Measurements from ENCODE around the gene XYLT1. TPM values are rescaled to one million over a fixed set of nuclear protein-coding genes. Genes with fewer than 3 reads are reported as not detected.

The XYLT1 gene
- total RNA-seq, 1 experiment from 2014 or later = 1.7 TPM

DNA sequence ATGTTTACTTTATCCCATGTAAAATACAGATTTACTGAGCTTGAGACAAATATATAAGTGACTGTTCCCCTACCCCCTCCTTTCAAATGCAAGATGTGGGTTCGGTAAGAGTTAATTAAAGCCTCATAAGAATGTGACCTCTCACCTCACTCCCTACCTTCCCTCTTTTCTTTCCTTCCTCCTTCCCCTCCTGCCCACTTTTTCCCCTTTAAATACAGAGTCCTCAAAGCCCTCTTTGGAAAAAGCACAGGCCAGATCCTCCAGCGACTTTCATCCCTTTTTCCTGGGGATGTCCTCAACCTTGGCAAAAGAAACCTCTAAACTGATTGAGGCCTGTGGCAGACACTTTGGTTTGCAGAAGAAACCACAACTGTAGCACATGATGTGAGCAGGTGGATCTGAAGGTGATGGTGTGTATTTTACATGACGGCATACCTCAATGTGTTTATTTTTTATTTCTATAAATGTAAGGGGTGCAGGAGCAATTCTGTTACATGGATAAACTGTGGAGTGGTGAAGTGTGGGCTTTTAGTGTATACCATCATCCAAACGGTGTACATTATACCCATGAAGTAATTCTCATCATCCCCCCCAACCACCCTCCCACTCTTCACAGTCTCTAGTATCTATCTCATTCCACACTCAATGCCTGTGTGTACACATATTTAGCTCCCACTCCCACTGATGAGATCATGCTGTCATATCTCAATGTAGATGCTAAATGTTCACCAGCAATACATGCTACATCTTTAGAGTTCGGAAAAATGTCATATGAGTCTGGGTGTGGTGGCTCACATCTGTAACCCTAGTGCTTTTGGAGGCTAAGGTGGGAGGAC lies 77.7 kb downstream of the XYLT1 start:
- no peaks in the 10 kb centered on the region for H3K4me1 ChIP-seq (replicated peaks; ENCODE audit: insufficient read depth)
- H3F3A ChIP-seq (ENCODE audit: insufficient read depth, low read depth) = no peaks in the 10 kb centered on the region
- no peaks in the 10 kb centered on the region for H3K9me2 ChIP-seq (ENCODE audit: insufficient read depth)
- no peaks in the 10 kb centered on the region for H3K36me3 ChIP-seq (ENCODE audit: low read depth)
- no peak overlapping the region for H3K4me2 ChIP-seq
- no peaks in the 10 kb centered on the region for H3K79me2 ChIP-seq (ENCODE audit: low read depth)
- no peak overlapping the region for H3K27ac ChIP-seq
- no peak overlapping the region for H3K4me3 ChIP-seq
- POLR2A ChIA-PET (ENCODE audit: unreplicated experiment) = no interaction called here
- H2AFZ ChIP-seq = no peak overlapping the region
- no peaks in the 10 kb centered on the region for H4K20me1 ChIP-seq (ENCODE audit: insufficient read depth)
- no TSS peak for BruUV-seq (replicated peaks)
- H3K9me3 ChIP-seq (ENCODE audit: insufficient read depth, low read depth) = no peaks in the 10 kb centered on the region
- DNase-seq = no peak
- TF ChIP-seq EZH2 (IDR thresholded peaks at IDR 0.05; ENCODE audit: low read depth) = no peak
- no peak for TF ChIP-seq CTCF (conservative IDR thresholded peaks at IDR 0.05)
- intact Hi-C loops (cut with micrococcal nuclease; ENCODE audit: unreplicated experiment) = no loop called here
- H3K27me3 ChIP-seq (ENCODE audit: insufficient read depth, low read depth) = peaks cover 20% of the 10 kb centered on the region; the same call in 1 of the 2 replicates
- CTCF ChIA-PET = no interaction called here

DNA sequence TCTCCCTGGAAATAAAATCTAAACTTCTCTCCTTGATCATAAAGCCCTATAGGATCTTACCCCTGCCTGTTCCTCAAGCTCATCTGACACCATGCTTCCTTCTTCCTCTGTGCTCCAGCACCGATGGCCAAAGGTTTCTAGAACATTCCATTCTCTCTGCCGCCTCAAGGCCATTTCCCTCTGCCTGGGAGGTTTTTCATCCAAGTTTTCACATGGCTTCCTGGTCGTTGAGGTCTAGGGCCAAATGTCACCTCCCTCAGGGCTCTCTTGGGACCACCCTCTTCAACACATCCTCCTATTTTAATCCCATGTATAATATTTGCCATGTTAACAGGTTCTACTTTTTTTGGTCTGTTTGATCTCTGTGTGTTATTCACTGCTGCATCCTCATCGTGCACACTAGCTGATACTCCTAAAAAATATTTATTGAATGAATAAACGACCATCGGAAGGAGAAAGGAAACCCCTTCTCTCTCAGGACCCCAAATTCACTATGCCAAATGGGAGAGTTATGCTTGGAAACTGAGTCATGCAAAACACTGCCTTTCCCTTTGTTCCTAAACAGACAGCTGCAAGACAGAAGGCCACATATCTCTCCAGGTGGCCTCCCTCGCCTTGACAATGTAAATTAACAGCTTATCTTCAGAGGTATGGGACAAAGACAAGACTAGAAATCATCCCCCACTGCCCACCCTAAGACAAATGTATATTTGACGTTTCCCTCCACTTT lies 78.5 kb downstream of the XYLT1 start:
- peaks cover 22% of the 10 kb centered on the region for H3K27me3 ChIP-seq (ENCODE audit: insufficient read depth, low read depth)
- no TSS peak for BruUV-seq (replicated peaks)
- intact Hi-C loops (cut with micrococcal nuclease; ENCODE audit: unreplicated experiment) = no loop called here
- H3K9me3 ChIP-seq (ENCODE audit: insufficient read depth, low read depth) = no peaks in the 10 kb centered on the region
- no peaks in the 10 kb centered on the region for H3K79me2 ChIP-seq (ENCODE audit: low read depth)
- DNase-seq = no peak
- H3K9me2 ChIP-seq (ENCODE audit: insufficient read depth) = no peaks in the 10 kb centered on the region
- TF ChIP-seq EZH2 (IDR thresholded peaks at IDR 0.05; ENCODE audit: low read depth) (no peak), CTCF (conservative IDR thresholded peaks at IDR 0.05) (no peak)
- H3K36me3 ChIP-seq (ENCODE audit: low read depth) = no peaks in the 10 kb centered on the region
- no peak overlapping the region for H3K4me2 ChIP-seq
- H4K20me1 ChIP-seq (ENCODE audit: insufficient read depth) = no peaks in the 10 kb centered on the region
- no peaks in the 10 kb centered on the region for H3F3A ChIP-seq (ENCODE audit: insufficient read depth, low read depth)
- ChIA-PET CTCF (no interaction called here), POLR2A (ENCODE audit: unreplicated experiment) (no interaction called here)
- H3K4me1 ChIP-seq (replicated peaks; ENCODE audit: insufficient read depth) = no peaks in the 10 kb centered on the region
- no peak overlapping the region for H3K27ac ChIP-seq
- no peak overlapping the region for H2AFZ ChIP-seq
- H3K4me3 ChIP-seq = no peak overlapping the region

DNA sequence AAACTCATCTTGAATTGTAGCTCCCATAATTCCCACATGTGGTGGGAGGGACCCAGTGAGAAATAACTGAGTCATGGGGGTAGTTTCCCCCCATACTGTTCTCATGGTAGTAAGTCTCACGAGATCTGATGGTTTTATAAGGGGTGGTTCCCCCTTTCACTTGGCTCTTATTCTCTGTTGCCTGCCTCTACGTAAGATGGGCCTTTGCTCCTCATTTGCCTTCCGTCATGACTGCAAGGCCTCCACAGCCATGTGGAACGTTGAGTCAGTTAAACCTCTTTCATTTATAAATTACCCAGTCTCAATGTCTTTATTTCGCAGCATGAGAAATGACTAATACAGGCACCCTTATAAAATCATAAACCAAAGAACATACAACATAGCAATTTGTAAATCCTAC lies 79.0 kb downstream of the XYLT1 start:
- Histone ChIP-seq H3F3A (ENCODE audit: insufficient read depth, low read depth) (no peaks in the 10 kb centered on the region), H3K27me3 (ENCODE audit: insufficient read depth, low read depth) (peaks cover 27% of the 10 kb centered on the region), H3K9me3 (ENCODE audit: insufficient read depth, low read depth) (no peaks in the 10 kb centered on the region), H3K79me2 (ENCODE audit: low read depth) (no peaks in the 10 kb centered on the region), H3K4me3 (no peak overlapping the region), H3K9me2 (ENCODE audit: insufficient read depth) (no peaks in the 10 kb centered on the region), H3K4me2 (no peak overlapping the region), H4K20me1 (ENCODE audit: insufficient read depth) (no peaks in the 10 kb centered on the region), H3K36me3 (ENCODE audit: low read depth) (no peaks in the 10 kb centered on the region), H2AFZ (no peak overlapping the region), H3K27ac (no peak overlapping the region), H3K4me1 (replicated peaks; ENCODE audit: insufficient read depth) (no peaks in the 10 kb centered on the region)
- no peak for TF ChIP-seq EZH2 (IDR thresholded peaks at IDR 0.05; ENCODE audit: low read depth)
- no peak for TF ChIP-seq CTCF (conservative IDR thresholded peaks at IDR 0.05)
- POLR2A ChIA-PET (ENCODE audit: unreplicated experiment) = no interaction called here
- intact Hi-C loops (cut with micrococcal nuclease; ENCODE audit: unreplicated experiment) = no loop called here
- CTCF ChIA-PET = no interaction called here
- DNase-seq = no peak
- no TSS peak for BruUV-seq (replicated peaks)

All from PC-9 (cell line).